ACHN (cell line): Measurements from ENCODE around the gene KIF21A.

Source experiments
- DNase-seq: peaks from one replicate; pipeline ENCODE4 v3.0.0-alpha.2; 2015
- in situ Hi-C: cut with HindIII; loops from 2 replicates; pipeline ENCODE4 v1.10.0; 2017; ENCODE audit warnings: low sequenced_read_pairs, low pct_ligation_motif_present, low pct_unique_long_range_greater_than_20kb

KIF21A gene

GRCh38 chr12:39357041-39357440 lies 85.9 kb downstream of the KIF21A start:
- DNase-seq, result no peak
- in situ Hi-C loops, result no loop called here

GRCh38 chr12:39355841-39356240 lies 87.1 kb downstream of the KIF21A start:
- in situ Hi-C loops, result no loop called here
- no peak for DNase-seq

GRCh38 chr12:39354955-39355354 lies 88.0 kb downstream of the KIF21A start:
- in situ Hi-C loops, result no loop called here

GRCh38 chr12:39352471-39353017 lies 90.4 kb downstream of the KIF21A start:
- in situ Hi-C loops, result no loop called here
- DNase-seq, result no peak

More at GRCh38 chr12:39354955-39355354, 88.0 kb downstream of the KIF21A start:
- no peak for DNase-seq

- in situ Hi-C loops, result no loop called here
Measured at GRCh38 chr12:39351153-39351552, 91.8 kb downstream of the KIF21A start.

GRCh38 chr12:39348941-39349626 lies 93.8 kb downstream of the KIF21A start:
- DNase-seq, result no peak
- in situ Hi-C loops, result no loop called here

More at GRCh38 chr12:39351153-39351552, 91.8 kb downstream of the KIF21A start:
- DNase-seq, result no peak

GRCh38 chr12:39348523-39348922 lies 94.4 kb downstream of the KIF21A start:
- DNase-seq, result no peak
- in situ Hi-C loops, result no loop called here

GRCh38 chr12:39344926-39345325 lies 98.0 kb downstream of the KIF21A start:
- in situ Hi-C loops, result no loop called here
- DNase-seq, result no peak

GRCh38 chr12:39343665-39344064 lies 99.3 kb downstream of the KIF21A start:
- in situ Hi-C loops, result no loop called here

GRCh38 chr12:39341761-39342160 lies 101.2 kb downstream of the KIF21A start:
- in situ Hi-C loops, result no loop called here
- DNase-seq, result no peak

More at GRCh38 chr12:39343665-39344064, 99.3 kb downstream of the KIF21A start:
- DNase-seq, result no peak

- in situ Hi-C loops, result no loop called here
- DNase-seq, result no peak
Measured at GRCh38 chr12:39341179-39341578, 101.7 kb downstream of the KIF21A start.

GRCh38 chr12:39332661-39333175 lies 110.2 kb downstream of the KIF21A start:
- no peak for DNase-seq
- in situ Hi-C loops, result no loop called here

GRCh38 chr12:39331539-39332261 lies 111.2 kb downstream of the KIF21A start:
- DNase-seq, result no peak
- in situ Hi-C loops, result no loop called here

- no peak for DNase-seq
- in situ Hi-C loops, result no loop called here
Measured at GRCh38 chr12:39329876-39330275, 113.0 kb downstream of the KIF21A start.

GRCh38 chr12:39329018-39329417 lies 113.9 kb downstream of the KIF21A start:
- no peak for DNase-seq
- in situ Hi-C loops, result no loop called here

- no peak for DNase-seq
- in situ Hi-C loops, result no loop called here
Measured at GRCh38 chr12:39327965-39328364, 115.0 kb downstream of the KIF21A start.

GRCh38 chr12:39327510-39327909 lies 115.4 kb downstream of the KIF21A start:
- in situ Hi-C loops, result no loop called here
- DNase-seq, result no peak

GRCh38 chr12:39319180-39319579 lies 123.7 kb downstream of the KIF21A start:
- in situ Hi-C loops, result no loop called here

GRCh38 chr12:39314547-39314946 lies 128.4 kb downstream of the KIF21A start:
- DNase-seq, result no peak
- in situ Hi-C loops, result no loop called here

More at GRCh38 chr12:39319180-39319579, 123.7 kb downstream of the KIF21A start:
- no peak for DNase-seq
